Activated CD8-positive, alpha-beta memory T cell treated with anti-CD3 and anti-CD28 coated beads for 1 hour (primary cell): ENCODE results near the gene KIF5C.
A peak's percentile ranks its signal among the peaks of the same experiment; 100 is the strongest.
"Not testable (repeated sequence)": the region's sequence is repeated elsewhere in the genome, so short reads cannot be mapped to it uniquely, and the experiment has no call there.

Experiments
- DNase-seq, 2 donors: peaks; one replicate each; pipeline ENCODE4 v3.0.0-alpha.2; 2020; ENCODE audit warnings: low read depth in 1 of 2; ENCODE audit errors: extremely low read depth in 1 of 2

Gene KIF5C

DNA sequence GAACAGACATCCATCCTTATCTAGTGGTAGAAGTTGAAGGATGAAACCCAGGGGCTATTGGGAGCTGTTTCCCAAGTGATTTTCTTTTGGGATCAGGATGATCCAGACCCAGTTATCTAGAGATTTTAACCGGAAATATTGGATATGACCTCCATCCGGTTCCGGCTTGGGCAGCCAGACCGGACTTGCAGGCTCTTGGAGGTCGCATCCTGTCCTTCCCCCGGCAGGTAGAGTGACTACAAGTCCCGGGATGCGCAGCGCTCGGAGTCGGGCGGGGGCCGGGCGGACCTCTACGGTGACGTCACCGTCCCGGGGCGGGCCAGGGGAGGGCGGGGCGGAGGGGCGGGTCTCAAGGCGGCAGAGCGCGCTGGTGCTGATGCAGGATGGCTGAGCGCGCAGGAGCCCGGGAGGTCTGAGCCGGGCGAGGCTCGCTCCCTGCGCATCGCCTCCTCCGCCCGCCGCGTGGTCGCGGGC, at the start of gene KIF5C:
Gene KIF5C, plus strand, starts transcription at position 360 of the 474 bp plus-strand sequence. CDS start 391 bp downstream, outside the sequence.
- DNase-seq, result peak; percentile 64 to 82

DNA sequence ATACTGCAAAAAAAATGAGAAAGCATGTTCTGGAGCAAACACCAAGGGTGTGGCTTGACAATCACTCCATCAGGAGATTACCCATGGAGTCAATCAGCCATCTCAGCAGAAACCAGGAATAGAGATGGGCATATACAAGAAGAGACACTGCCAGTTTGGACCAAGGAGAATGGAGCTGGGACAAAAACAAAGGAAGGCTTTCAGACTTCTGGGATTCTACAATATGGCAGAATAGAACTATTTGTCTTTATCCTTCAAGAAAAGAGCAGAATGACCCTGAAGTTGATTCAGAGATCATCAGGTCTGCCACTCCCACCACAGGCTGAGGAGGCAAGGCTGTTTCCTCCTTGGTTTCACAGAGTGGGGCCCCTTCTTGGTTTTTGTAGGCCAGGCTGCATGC, 48.2 kb upstream of the KIF5C start:
- no peak for DNase-seq

DNA sequence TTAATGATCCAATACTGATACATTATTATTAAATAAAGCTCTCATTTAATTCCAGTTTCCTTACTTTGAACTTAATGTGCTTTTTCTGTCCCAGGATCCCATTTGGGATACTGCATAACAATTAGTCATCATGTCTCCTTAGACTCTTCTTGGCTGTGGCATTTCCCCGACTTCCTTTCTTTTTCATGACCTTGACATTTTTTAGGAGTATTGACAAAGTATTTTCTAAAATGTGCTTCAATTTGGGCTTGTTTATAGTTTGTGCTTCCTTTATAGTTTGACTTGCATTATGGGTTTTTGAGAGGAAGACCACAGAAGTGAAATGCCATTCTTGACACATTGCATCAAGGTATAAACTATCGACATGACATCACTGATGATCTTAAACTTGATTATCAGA, 46.1 kb upstream of the KIF5C start:
- no peak for DNase-seq

- no peak for DNase-seq
Observed at GRCh38 chr2:148829618-148830017, 45.4 kb upstream of the KIF5C start.

DNA sequence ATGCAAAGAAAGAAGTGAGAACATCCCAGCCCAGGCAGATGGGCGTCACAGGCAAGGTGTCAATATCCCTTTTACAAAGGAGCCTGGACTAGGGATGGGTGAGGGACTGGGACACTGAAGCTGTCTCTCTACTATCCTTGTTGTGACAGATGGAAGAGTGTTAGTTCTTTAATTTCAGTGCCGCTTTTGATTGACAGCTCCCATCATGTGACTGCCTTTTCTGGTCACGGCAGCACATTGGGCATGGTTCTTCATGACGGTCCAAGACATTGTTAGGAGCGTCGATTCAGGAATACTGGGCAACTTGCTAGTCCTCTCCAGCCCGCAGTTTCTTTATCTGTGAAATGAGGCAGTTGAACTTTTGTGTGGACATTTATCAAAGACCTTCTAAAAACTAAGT, 42.4 kb upstream of the KIF5C start:
- DNase-seq, result no peak

DNA sequence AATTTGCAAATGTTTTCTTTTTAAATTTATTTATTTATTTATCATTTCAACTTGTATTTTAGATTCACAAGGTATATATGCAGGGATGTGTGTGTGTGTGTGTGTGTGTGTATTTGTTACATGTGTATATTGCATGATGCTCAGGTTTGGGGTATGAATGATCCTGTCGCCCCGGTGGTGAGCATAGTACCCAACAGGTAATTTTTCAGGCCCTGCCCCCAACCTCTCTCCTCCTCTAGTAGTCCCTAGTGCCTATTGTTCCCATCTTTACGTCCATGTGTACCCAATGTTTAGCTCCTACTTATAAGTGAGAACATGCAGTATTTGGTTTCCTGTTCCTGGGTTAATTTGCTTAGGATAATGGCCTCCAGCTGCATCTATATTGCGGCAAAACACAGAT, 33.0 kb upstream of the KIF5C start:
- no peak for DNase-seq

DNA sequence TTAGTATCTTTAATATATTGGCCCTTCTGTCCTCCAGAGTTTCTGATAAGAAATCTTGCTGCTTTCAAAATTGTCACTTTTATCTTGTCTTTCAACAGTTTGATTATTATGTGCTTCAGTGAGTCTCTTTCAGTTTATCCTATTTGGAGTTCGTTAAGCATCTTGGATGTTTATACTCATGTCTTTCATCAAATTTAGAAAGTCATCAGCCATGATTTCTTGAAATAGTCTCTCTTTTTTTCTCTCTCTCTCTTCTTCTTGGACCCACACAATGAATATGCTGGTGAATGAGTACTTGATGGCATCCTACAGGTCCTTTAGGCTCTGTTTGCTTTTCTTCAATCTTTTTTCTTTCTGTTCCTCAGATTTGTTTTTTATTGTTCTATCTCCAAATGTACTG, 26.9 kb upstream of the KIF5C start:
- DNase-seq, result no peak

- no peak for DNase-seq
Observed at GRCh38 chr2:148853458-148853857, 21.6 kb upstream of the KIF5C start.

DNA sequence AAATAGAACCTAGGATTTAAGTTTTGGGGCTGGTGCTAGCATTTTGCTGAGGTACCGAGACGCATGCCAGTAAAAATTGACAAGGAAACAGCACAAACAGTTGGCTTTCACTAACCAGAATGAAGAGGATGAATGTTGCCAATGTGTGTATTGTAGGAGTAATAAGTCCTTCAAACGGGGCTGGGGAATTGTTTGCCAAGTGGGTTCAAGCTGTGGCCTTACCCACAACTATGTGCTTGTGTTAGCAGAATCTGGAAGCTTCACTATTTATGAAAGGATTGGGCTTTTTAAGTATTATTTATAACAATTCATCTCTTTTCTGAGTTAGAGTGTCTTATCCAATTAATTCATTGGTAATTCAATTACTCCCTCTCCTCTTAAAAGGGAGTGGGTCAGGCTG, 15.0 kb upstream of the KIF5C start:
- DNase-seq, result no peak

DNA sequence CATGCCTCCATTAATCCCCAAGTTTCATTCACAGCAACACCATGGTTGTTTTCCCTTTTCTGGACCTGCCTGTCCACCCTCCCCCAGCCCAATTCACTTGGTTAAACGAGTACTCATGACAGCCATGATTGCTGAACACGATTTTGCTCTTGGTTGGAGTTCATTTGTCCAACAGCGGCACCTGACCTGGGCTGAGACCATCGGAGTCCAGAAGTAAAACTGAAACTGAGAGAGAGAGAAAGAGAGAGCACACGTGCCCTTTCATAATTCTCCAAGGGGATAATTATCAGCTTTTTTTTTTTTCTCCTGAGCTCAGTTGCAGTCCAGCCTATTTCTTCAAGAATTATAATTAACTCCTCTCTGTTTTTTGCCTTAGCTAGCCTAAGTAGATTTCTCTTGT, 13.7 kb upstream of the KIF5C start:
- no peak for DNase-seq

GRCh38 chr2:148862478-148862877, 12.5 kb upstream of the KIF5C start:
- DNase-seq, result not testable (repeated sequence)

DNA sequence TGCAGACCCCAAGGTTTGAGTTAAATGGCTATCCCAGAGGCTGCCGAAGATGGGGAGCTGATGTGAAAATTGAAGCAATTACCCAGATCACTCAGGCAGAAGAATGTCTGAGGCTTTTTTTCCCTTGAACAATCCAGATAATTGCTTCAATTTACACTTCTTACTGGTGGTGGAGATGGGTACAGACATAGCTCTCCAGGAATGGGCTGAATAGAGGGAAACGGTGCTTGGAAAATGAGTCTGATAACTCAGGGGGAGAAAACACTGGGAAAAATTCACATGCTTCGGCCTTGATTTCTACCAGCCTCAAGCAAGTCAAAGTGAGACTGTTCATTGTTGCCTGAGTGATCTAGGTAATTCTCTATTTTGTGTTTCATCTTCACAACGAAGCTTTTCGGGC, 9.5 kb upstream of the KIF5C start:
- no peak for DNase-seq

- DNase-seq, result no peak
Observed at GRCh38 chr2:148866091-148866490, 8.9 kb upstream of the KIF5C start.

GRCh38 chr2:148867079-148867769, 7.8 kb upstream of the KIF5C start:
- no peak for DNase-seq

GRCh38 chr2:148875387-148876051, 492 bp downstream of the KIF5C start:
- DNase-seq, result no peak

- no peak for DNase-seq
Observed at GRCh38 chr2:148876202-148876594, 1.2 kb downstream of the KIF5C start.

DNA sequence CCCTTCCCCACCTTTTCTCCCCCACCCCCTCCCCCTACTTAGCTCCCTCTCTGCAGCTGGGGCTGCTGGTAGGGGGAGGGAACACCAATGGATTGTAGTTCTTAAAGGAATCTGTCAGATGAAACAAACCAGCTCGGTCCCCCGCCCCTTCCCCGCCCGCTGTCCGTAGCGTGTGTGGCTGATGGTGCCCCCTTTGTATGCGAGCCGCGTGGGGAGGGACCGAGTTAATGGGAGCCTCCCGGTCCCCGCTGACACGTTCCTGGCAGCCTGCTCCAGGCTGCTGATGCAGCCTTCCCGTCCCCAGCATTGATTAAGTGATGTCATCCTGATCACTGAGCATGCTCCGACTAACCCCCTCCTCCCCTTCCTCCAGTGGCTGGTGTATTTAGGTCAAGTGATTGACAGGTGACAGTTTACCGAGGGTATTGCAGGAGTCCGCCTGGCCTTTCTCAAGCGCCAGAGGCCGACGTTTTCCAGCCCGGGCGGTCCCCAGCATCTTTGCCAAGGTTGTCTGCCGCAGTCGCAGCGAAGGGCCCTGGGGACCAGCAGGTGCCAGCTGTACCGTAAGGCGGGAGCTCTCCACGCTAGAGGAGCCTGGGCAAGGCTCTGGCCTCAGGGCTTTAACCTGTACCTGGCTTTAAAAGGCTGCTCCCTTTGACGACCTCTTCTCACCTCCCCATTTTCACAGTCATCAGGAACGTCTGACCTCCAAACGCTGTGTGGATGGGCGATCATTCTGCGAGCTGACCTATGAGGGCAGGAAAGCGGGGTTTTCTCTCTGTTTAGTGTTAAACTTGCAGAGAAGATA, 1.8 kb downstream of the KIF5C start:
- DNase-seq, result peak in 1 of 2 donors; percentile 24

- DNase-seq, result no peak
Observed at GRCh38 chr2:148877403-148877740, 2.3 kb downstream of the KIF5C start.

GRCh38 chr2:148880636-148881035, 5.6 kb downstream of the KIF5C start:
- no peak for DNase-seq

- no peak for DNase-seq
Observed at GRCh38 chr2:148882051-148882450, 7.0 kb downstream of the KIF5C start.

DNA sequence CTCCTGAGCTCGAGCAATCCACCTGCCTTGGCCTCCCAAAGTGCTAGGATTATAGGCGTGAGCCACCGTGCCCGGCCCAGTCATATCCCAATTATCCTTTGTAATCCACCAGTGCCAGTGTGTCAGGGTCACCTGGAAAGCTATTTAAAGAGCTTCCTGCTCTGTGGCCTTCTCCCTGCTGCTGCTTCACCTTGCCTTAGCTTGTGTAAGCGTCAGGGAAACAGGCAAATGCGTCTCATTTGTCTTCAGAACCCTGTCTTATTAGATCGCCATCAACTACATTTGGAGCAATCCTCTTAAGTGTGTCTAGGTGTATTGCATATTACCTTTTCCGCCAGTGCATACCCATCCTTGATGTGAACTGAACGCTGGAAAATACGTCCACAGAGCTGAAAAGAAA, 10.2 kb downstream of the KIF5C start:
- no peak for DNase-seq

GRCh38 chr2:148885988-148886387, 11.0 kb downstream of the KIF5C start:
- DNase-seq, result no peak
